ENCODE data around the gene TRMT1. TPM values are rescaled to one million over a fixed set of nuclear protein-coding genes. Genes with fewer than 3 reads are reported as not detected.

Gene TRMT1
- total RNA-seq, 4 donors from 2014 or later, result 25.7 to 30.0 (median 28.7) TPM

DNA sequence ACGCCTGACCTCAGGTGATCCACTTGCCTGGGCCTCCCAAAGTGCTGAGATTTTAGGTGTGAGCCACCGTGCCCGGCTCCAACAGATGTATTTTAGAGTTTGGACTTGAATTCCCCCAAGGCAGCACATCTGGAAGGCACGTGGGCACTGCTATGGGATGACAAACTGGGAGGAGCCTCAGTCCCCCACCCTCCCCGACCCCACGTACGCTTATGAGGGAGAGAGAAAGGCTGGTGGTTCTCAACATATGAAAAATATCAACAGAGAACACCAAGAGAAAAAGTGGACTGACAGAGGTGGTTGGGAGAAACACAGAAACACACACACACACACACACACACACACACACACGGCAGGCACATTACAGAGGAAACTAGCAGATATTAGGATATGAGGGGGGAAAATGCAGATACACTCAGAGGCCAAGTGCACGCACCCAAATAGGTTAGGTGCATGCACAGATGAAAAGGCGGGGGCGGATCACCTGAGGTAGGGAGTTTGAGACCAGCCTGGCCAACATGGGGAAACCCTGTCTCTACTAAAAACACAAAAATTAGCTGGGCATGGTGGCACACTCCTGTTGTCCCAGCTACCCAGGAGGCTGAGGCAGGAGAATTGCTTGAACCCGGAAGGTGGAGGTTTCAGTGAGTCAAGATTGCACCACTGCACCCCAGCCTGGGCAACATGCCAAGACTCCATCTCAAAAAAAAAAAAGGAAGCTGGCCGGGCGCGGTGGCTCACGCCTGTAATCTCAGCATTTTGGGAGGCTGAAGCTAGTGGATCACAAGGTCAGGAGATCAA is 30.4 kb upstream of the TRMT1 start:
- Histone ChIP-seq H3K27me3 (no peaks in the 10 kb centered on the region), H3K36me3 (peaks cover 0 to 39% of the 10 kb centered on the region in 2 donors), H3K9me3 (no peaks in the 10 kb centered on the region), H3K4me1 (peaks cover 0 to 36% (median 7%) of the 10 kb centered on the region in 3 donors), H3K27ac (no peak overlapping the region), H3K4me3 (no peak overlapping the region)
- 60 to 82% methylated on average over 6 to 9 of the region's 16 CpGs for WGBS, 2 donors (ENCODE audit: low coverage in 1 of 2)
- TF ChIP-seq, protein P1, sequence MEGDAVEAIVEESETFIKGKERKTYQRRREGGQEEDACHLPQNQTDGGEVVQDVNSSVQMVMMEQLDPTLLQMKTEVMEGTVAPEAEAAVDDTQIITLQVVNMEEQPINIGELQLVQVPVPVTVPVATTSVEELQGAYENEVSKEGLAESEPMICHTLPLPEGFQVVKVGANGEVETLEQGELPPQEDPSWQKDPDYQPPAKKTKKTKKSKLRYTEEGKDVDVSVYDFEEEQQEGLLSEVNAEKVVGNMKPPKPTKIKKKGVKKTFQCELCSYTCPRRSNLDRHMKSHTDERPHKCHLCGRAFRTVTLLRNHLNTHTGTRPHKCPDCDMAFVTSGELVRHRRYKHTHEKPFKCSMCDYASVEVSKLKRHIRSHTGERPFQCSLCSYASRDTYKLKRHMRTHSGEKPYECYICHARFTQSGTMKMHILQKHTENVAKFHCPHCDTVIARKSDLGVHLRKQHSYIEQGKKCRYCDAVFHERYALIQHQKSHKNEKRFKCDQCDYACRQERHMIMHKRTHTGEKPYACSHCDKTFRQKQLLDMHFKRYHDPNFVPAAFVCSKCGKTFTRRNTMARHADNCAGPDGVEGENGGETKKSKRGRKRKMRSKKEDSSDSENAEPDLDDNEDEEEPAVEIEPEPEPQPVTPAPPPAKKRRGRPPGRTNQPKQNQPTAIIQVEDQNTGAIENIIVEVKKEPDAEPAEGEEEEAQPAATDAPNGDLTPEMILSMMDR (IDR thresholded peaks at IDR 0.05), result no peak
- TF ChIP-seq EP300 (IDR thresholded peaks at IDR 0.05) (no peak), POLR2AphosphoS5 (IDR thresholded peaks at IDR 0.05) (no peak), POLR2A (IDR thresholded peaks at IDR 0.05) (no peak)
- ATAC-seq, result no peak

DNA sequence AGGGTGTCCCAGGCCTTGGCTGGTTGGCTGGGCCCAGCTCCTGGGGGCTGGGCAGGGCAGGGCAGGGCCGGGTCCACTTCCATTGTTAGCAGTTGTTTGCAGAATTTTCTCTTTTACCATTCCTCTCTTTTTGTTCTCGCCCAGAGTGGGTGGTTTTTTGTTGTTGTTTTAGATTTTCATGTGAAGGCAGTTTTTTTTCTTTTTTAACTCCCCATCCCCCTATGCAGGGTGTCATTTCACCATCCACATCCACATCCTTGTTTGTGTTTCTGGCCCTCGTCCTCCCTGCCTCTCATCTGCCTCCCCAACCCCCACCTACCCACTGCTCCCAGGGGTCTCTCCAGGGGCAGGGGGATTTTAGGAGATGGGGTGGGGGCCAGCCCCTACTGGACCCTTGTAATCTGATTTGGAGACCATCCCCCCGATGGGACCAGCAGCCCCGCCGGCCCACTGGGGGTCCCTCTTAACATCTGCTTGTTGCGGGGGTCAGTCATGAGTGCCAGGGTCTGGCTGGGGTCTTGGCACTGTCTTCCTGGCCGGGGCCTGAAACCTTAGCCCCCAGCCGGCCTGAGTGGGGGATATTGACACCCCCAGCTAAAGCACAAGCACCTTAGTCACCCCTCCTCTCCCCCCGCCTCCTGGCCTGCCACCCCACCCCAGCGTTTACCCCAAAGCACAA is 23.2 kb upstream of the TRMT1 start:
- WGBS, 2 donors (ENCODE audit: low coverage in 1 of 2), result 29 to 70% methylated on average over 1 to 3 of the region's 11 CpGs
- Histone ChIP-seq H3K4me1 (peaks cover 0 to 16% (median 0%) of the 10 kb centered on the region in 3 donors), H3K27ac (no peak overlapping the region), H3K27me3 (no peaks in the 10 kb centered on the region), H3K9me3 (no peaks in the 10 kb centered on the region), H3K4me3 (no peak overlapping the region), H3K36me3 (peaks cover 0 to 84% of the 10 kb centered on the region in 2 donors)
- ATAC-seq, result no peak
- TF ChIP-seq POLR2A (IDR thresholded peaks at IDR 0.05) (no peak), POLR2AphosphoS5 (IDR thresholded peaks at IDR 0.05) (no peak), EP300 (IDR thresholded peaks at IDR 0.05) (no peak)
- TF ChIP-seq, protein P1 (IDR thresholded peaks at IDR 0.05), result no peak

DNA sequence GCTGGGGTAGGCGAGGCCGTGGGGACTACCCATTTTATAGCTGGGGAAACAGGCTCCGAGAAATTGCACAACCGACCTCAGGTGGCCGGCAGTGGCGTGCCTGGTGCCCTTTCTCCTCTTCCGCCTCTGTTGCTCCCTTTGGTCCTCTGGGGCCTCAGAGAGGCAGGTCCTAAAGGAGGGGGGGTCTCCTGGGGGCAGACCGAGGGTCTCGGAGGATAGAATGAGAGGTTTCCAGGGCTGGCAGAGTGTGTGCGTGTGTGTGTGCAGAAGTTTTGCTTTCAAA is 22.3 kb upstream of the TRMT1 start:
- no peaks in the 10 kb centered on the region for H3K27me3 ChIP-seq
- H3K4me1 ChIP-seq, result peaks cover 0 to 25% (median 0%) of the 10 kb centered on the region in 3 donors
- 90% methylated on average over 2 of the region's 10 CpGs; no CpG with 5 or more reads in 1 of the 2 donors for WGBS, 2 donors (ENCODE audit: low coverage in 1 of 2)
- TF ChIP-seq, protein P1 (IDR thresholded peaks at IDR 0.05), result no peak
- TF ChIP-seq EP300 (IDR thresholded peaks at IDR 0.05) (no peak), POLR2AphosphoS5 (IDR thresholded peaks at IDR 0.05) (no peak), POLR2A (IDR thresholded peaks at IDR 0.05) (no peak)
- H3K27ac ChIP-seq, result no peak overlapping the region
- H3K9me3 ChIP-seq, result no peaks in the 10 kb centered on the region
- no peak overlapping the region for H3K4me3 ChIP-seq
- peaks cover 0 to 75% of the 10 kb centered on the region in 2 donors for H3K36me3 ChIP-seq
- ATAC-seq, result no peak

DNA sequence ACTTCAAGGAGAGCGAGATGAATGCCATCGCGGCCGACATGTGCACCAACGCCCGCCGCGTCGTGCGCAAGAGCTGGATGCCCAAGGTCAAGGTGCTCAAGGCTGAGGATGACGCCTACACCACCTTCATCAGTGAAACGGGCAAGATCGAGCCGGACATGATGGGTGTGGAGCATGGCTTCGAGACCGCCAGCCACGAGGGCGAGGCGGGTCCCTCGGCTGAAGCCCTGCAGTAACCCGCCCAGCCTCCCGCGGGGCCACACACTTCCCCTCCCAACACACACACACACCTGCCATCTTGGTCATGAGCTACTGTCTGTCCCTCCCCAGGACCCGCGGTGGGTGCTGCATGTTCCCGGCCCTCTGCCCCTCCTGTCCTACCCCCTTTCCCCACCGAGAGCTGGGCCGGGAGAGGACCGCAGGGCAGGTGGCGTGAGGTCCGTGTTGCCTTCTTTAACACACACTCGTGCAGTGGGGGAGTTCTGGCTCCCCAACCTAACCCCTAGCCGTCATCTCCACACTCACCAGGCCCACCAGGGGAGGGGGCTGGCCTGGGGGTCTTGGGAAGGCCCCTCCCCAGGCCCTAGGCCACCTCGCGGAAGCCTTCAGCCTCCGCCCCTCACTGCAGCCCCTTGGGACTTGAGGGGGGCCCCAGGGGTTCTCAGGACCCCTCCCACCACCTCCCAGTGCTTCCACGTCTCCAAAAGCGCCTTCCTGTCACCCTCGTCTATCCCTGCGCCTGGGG is 21.8 kb upstream of the TRMT1 start:
- H3K4me3 ChIP-seq, result no peak overlapping the region
- H3K27ac ChIP-seq, result no peak overlapping the region
- 81 to 91% methylated on average over 8 to 19 of the region's 40 CpGs for WGBS, 2 donors (ENCODE audit: low coverage in 1 of 2)
- no peak for ATAC-seq
- H3K36me3 ChIP-seq, result peaks cover 0 to 70% of the 10 kb centered on the region in 2 donors
- H3K9me3 ChIP-seq, result no peaks in the 10 kb centered on the region
- no peaks in the 10 kb centered on the region for H3K27me3 ChIP-seq
- TF ChIP-seq POLR2A (IDR thresholded peaks at IDR 0.05) (no peak), POLR2AphosphoS5 (IDR thresholded peaks at IDR 0.05) (no peak), EP300 (IDR thresholded peaks at IDR 0.05) (no peak)
- TF ChIP-seq, protein P1 (IDR thresholded peaks at IDR 0.05), result no peak
- peaks cover 0 to 28% (median 0%) of the 10 kb centered on the region in 3 donors for H3K4me1 ChIP-seq

Data from gastroesophageal sphincter (tissue), 4 donors.